IPS-NIHi7 (cell line): Measurements from ENCODE around the gene COL19A1.
"Not testable (repeated sequence)": the region's sequence is repeated elsewhere in the genome, so short reads cannot be mapped to it uniquely, and the experiment has no call there.

Experiments
- DNase-seq: peaks from one replicate; pipeline ENCODE4 v3.0.0; 2012; ENCODE audit warnings: mixed read lengths; ENCODE audit errors: extremely low spot score

Gene COL19A1

GRCh38 chr6:69900869-69901268 lies 34.5 kb downstream of the COL19A1 start:
- no peak for DNase-seq

- DNase-seq, result no peak
Measured at GRCh38 chr6:69901361-69901760, 35.0 kb downstream of the COL19A1 start.

- DNase-seq, result no peak
Measured at GRCh38 chr6:69907981-69908498, 41.7 kb downstream of the COL19A1 start.

- DNase-seq, result no peak
Measured at GRCh38 chr6:69913361-69913760, 47.0 kb downstream of the COL19A1 start.

- peak; percentile 38 for DNase-seq
Measured at GRCh38 chr6:69914015-69914485, 47.7 kb downstream of the COL19A1 start.

GRCh38 chr6:69915346-69915745 lies 49.0 kb downstream of the COL19A1 start:
- no peak for DNase-seq

GRCh38 chr6:69917834-69918233 lies 51.5 kb downstream of the COL19A1 start:
- peak; percentile 8 for DNase-seq

- DNase-seq, result no peak
Measured at GRCh38 chr6:69918813-69919475, 52.6 kb downstream of the COL19A1 start.

- DNase-seq, result not testable (repeated sequence)
Measured at GRCh38 chr6:69921066-69921465, 54.7 kb downstream of the COL19A1 start.

GRCh38 chr6:69921611-69922010 lies 55.3 kb downstream of the COL19A1 start:
- not testable (repeated sequence) for DNase-seq

GRCh38 chr6:69926745-69927144 lies 60.4 kb downstream of the COL19A1 start:
- no peak for DNase-seq

- DNase-seq, result no peak
Measured at GRCh38 chr6:69933239-69933638, 66.9 kb downstream of the COL19A1 start.

- no peak for DNase-seq
Measured at GRCh38 chr6:69935079-69935478, 68.7 kb downstream of the COL19A1 start.

GRCh38 chr6:69936674-69937363 lies 70.5 kb downstream of the COL19A1 start:
- no peak for DNase-seq

- no peak for DNase-seq
Measured at GRCh38 chr6:69937402-69938136, 71.2 kb downstream of the COL19A1 start.

GRCh38 chr6:69942485-69942884 lies 76.1 kb downstream of the COL19A1 start:
- no peak for DNase-seq

- no peak for DNase-seq
Measured at GRCh38 chr6:69945192-69945591, 78.8 kb downstream of the COL19A1 start.

GRCh38 chr6:69948479-69949114 lies 82.2 kb downstream of the COL19A1 start:
- no peak for DNase-seq

GRCh38 chr6:69953491-69953890 lies 87.1 kb downstream of the COL19A1 start:
- DNase-seq, result no peak

- no peak for DNase-seq
Measured at GRCh38 chr6:69954733-69955132, 88.4 kb downstream of the COL19A1 start.

GRCh38 chr6:69957985-69958559 lies 91.7 kb downstream of the COL19A1 start:
- DNase-seq, result no peak

GRCh38 chr6:69958978-69959377 lies 92.6 kb downstream of the COL19A1 start:
- DNase-seq, result no peak
